Fibroblast of lung (primary cell): ENCODE data around the gene ARPIN. TPM values are rescaled to one million over a fixed set of nuclear protein-coding genes. Genes with fewer than 3 reads are reported as not detected.

Source experiments
- DNase-seq, 2 donors: peaks; one replicate each; pipeline versions ENCODE4 v3.0.0 to v3.0.0-alpha.2; 2010; ENCODE audit warnings: low read depth in 2 of 2
- H2AFZ ChIP-seq: 2 replicates; pipeline ENCODE4 v1.5.1; 2012; ENCODE audit warnings: low read length, control low read depth, inconsistent platforms
- H3K27ac ChIP-seq: 2 replicates; pipeline ENCODE4 v1.5.1; 2011; ENCODE audit warnings: low read length, control low read depth; ENCODE audit not compliant: insufficient read depth
- H3K27me3 ChIP-seq: 2 replicates; pipeline ENCODE4 v1.5.1; 2011; ENCODE audit warnings: mild to moderate bottlenecking, low read length; ENCODE audit not compliant: control insufficient read depth, insufficient read depth
- H3K36me3 ChIP-seq: 2 replicates; pipeline ENCODE4 v1.5.1; 2011; ENCODE audit warnings: low read length; ENCODE audit not compliant: control insufficient read depth, insufficient read depth
- H3K4me1 ChIP-seq: 2 replicates; pipeline ENCODE4 v1.5.1; 2011; ENCODE audit warnings: low read length; ENCODE audit not compliant: control insufficient read depth, insufficient read depth; ENCODE audit errors: extremely low read depth
- H3K4me2 ChIP-seq: 2 replicates; pipeline ENCODE4 v1.5.1; 2011; ENCODE audit warnings: low read length, control low read depth; ENCODE audit not compliant: insufficient read depth; ENCODE audit errors: extremely low read depth
- H3K4me3 ChIP-seq, 4 experiments: fragments of 200-600 bp in 1 of 4; sonication (generic) in 1 of 4; replicated peaks in 1 of 4; 2 replicates each; pipeline ENCODE4 v1.5.1; 2011 to 2016; ENCODE audit warnings: low read length in 4 of 4, low read depth in 3 of 4, mild to moderate bottlenecking in 3 of 4, control low read depth in 2 of 4, inconsistent platforms in 1 of 4, mixed read lengths in 1 of 4; ENCODE audit not compliant: insufficient read depth in 1 of 4; ENCODE audit errors: control extremely low read depth in 1 of 4
- H3K79me2 ChIP-seq: 2 replicates; pipeline ENCODE4 v1.5.1; 2012; ENCODE audit warnings: mild to moderate bottlenecking, low read length, inconsistent platforms; ENCODE audit not compliant: control insufficient read depth, insufficient read depth
- H3K9ac ChIP-seq: 2 replicates; pipeline ENCODE4 v1.5.1; 2011; ENCODE audit warnings: mild to moderate bottlenecking, low read length, control low read depth; ENCODE audit not compliant: insufficient read depth
- H3K9me3 ChIP-seq: 2 replicates; pipeline ENCODE4 v1.5.1; 2012; ENCODE audit warnings: low read depth, low read length; ENCODE audit not compliant: control insufficient read depth, insufficient read depth
- H4K20me1 ChIP-seq: 2 replicates; pipeline ENCODE4 v1.5.1; 2011; ENCODE audit warnings: low read length; ENCODE audit not compliant: control insufficient read depth, insufficient read depth; ENCODE audit errors: extremely low read depth
- EZH2 ChIP-seq: IDR thresholded peaks from 2 replicates; pipeline ENCODE4 v1.5.1; 2012; ENCODE audit warnings: low read length, control low read depth, mild to moderate bottlenecking; ENCODE audit errors: missing control alignments
- polyA plus RNA-seq, 2 donors: library from polyadenylated mRNA; depleted of rRNA in 1 of 2; stranded (reverse) in 1 of 2; unstranded in 1 of 2; fragments of >200 nt; gene quantifications; 2 replicates each; pipeline ENCODE4 v1.2.1, GENCODE V29; 2011 to 2012; ENCODE audit warnings: missing spikeins in 1 of 2
- total RNA-seq: library from RNA; depleted of rRNA; stranded (reverse); fragments of >200 nt; gene quantifications from 2 replicates; pipeline ENCODE4 v1.2.1, GENCODE V29; 2014
- TF ChIP-seq, protein P1 (sequence below), 2 donors: IDR thresholded peaks in 1 of 2; conservative IDR thresholded peaks in 1 of 2; 1 replicate in 1 of 2; 2 replicates in 1 of 2; pipeline ENCODE4 v1.5.1; 2011 to 2012; ENCODE audit warnings: low read length in 2 of 2, control low read depth in 1 of 2, inconsistent platforms in 1 of 2, low read depth in 1 of 2, mild to moderate bottlenecking in 1 of 2

ARPIN gene
- total and polyA plus RNA-seq, 2 donors (not counting 1 experiment from before 2014, with no cell fraction given) = 13.2 to 13.4 TPM

- Histone ChIP-seq H3K36me3 (peaks cover 8% of the 10 kb centered on the region), H4K20me1 (no peaks in the 10 kb centered on the region), H3K9ac (no peak overlapping the region), H3K4me1 (no peaks in the 10 kb centered on the region), H3K27me3 (no peaks in the 10 kb centered on the region), H3K27ac (no peak overlapping the region), H3K4me3 (no peak overlapping the region), H2AFZ (no peak overlapping the region), H3K4me2 (no peak overlapping the region), H3K79me2 (no peaks in the 10 kb centered on the region), H3K9me3 (no peaks in the 10 kb centered on the region)
- no peak for DNase-seq
- no peak for TF ChIP-seq EZH2
- TF ChIP-seq, protein P1, sequence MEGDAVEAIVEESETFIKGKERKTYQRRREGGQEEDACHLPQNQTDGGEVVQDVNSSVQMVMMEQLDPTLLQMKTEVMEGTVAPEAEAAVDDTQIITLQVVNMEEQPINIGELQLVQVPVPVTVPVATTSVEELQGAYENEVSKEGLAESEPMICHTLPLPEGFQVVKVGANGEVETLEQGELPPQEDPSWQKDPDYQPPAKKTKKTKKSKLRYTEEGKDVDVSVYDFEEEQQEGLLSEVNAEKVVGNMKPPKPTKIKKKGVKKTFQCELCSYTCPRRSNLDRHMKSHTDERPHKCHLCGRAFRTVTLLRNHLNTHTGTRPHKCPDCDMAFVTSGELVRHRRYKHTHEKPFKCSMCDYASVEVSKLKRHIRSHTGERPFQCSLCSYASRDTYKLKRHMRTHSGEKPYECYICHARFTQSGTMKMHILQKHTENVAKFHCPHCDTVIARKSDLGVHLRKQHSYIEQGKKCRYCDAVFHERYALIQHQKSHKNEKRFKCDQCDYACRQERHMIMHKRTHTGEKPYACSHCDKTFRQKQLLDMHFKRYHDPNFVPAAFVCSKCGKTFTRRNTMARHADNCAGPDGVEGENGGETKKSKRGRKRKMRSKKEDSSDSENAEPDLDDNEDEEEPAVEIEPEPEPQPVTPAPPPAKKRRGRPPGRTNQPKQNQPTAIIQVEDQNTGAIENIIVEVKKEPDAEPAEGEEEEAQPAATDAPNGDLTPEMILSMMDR (conservative IDR thresholded peaks at IDR 0.05 in 1 of 2, IDR thresholded peaks at IDR 0.05 in 1 of 2; ENCODE audit: low read depth in 1 of 2, low read length in 2 of 2) = no peak
Observed at GRCh38 chr15:89903858-89904130, 9.0 kb downstream of the ARPIN start.

DNA sequence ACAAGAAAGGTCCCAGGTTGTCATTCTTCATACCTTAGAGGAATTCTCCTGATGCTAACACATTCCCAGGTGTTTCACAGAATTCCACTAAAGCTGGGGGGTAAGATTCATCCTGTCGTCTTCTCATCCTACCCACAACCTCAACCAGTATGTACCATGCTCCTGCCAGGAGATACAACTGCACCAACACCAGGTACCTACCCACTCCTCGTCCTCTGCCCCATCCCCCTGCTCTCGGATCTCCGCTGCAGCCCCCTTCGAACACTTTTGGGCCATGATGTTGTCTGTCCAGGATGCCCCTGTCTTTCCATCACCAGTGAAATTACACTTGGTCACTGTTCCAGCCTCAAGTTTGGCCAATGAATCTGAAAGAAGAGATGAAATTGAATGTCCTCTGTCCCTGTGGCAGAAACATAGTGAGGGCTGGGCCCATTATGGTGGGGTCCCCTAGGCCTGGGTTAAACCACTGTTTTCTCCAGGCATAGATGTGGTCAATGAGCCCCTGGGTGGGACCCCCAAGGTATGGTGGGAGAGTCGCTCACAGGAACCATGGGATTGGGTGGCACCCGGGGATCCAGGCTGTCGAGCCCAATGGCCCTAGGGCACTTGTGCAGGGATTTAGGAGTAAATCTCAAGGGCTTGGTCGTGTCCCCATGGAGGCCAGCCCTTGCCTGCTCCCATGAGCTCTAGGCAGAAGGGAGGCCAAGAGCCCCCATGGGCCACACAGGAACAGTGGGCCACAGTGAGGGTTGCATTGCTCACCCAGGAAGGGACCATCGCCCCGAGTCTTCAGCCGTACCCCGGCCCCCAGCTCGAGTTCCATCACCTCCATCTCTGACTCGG is 9.5 kb downstream of the ARPIN start:
- H3K4me1 ChIP-seq = no peaks in the 10 kb centered on the region
- DNase-seq = no peak
- no peak overlapping the region for H3K27ac ChIP-seq
- H3K9me3 ChIP-seq = no peaks in the 10 kb centered on the region
- no peak overlapping the region for H3K9ac ChIP-seq
- H3K79me2 ChIP-seq = no peaks in the 10 kb centered on the region
- H2AFZ ChIP-seq = no peak overlapping the region
- TF ChIP-seq, protein P1 (conservative IDR thresholded peaks at IDR 0.05 in 1 of 2, IDR thresholded peaks at IDR 0.05 in 1 of 2; ENCODE audit: low read depth in 1 of 2, low read length in 2 of 2) = no peak
- no peak for TF ChIP-seq EZH2
- H4K20me1 ChIP-seq = no peaks in the 10 kb centered on the region
- no peak overlapping the region for H3K4me2 ChIP-seq
- H3K4me3 ChIP-seq = no peak overlapping the region
- H3K27me3 ChIP-seq = no peaks in the 10 kb centered on the region
- peaks cover 8% of the 10 kb centered on the region for H3K36me3 ChIP-seq

- no peaks in the 10 kb centered on the region for H3K4me1 ChIP-seq
- TF ChIP-seq EZH2 = no peak
- TF ChIP-seq, protein P1 (conservative IDR thresholded peaks at IDR 0.05 in 1 of 2, IDR thresholded peaks at IDR 0.05 in 1 of 2; ENCODE audit: low read depth in 1 of 2, low read length in 2 of 2) = no peak
- no peak for DNase-seq
- H3K9me3 ChIP-seq = no peaks in the 10 kb centered on the region
- H3K79me2 ChIP-seq = no peaks in the 10 kb centered on the region
- no peak overlapping the region for H3K4me2 ChIP-seq
- no peak overlapping the region for H3K9ac ChIP-seq
- no peaks in the 10 kb centered on the region for H3K27me3 ChIP-seq
- no peak overlapping the region for H2AFZ ChIP-seq
- H3K4me3 ChIP-seq = no peak overlapping the region
- H3K27ac ChIP-seq = no peak overlapping the region
- H3K36me3 ChIP-seq = peaks cover 6% of the 10 kb centered on the region
- no peaks in the 10 kb centered on the region for H4K20me1 ChIP-seq
Observed at GRCh38 chr15:89900849-89901248, 11.9 kb downstream of the ARPIN start.
